ENCODE results near the gene NMB. TPM values are rescaled to one million over a fixed set of nuclear protein-coding genes. Genes with fewer than 3 reads are reported as not detected.

The NMB gene
- polyA plus RNA-seq, 1 experiment = 4.3 TPM

DNA sequence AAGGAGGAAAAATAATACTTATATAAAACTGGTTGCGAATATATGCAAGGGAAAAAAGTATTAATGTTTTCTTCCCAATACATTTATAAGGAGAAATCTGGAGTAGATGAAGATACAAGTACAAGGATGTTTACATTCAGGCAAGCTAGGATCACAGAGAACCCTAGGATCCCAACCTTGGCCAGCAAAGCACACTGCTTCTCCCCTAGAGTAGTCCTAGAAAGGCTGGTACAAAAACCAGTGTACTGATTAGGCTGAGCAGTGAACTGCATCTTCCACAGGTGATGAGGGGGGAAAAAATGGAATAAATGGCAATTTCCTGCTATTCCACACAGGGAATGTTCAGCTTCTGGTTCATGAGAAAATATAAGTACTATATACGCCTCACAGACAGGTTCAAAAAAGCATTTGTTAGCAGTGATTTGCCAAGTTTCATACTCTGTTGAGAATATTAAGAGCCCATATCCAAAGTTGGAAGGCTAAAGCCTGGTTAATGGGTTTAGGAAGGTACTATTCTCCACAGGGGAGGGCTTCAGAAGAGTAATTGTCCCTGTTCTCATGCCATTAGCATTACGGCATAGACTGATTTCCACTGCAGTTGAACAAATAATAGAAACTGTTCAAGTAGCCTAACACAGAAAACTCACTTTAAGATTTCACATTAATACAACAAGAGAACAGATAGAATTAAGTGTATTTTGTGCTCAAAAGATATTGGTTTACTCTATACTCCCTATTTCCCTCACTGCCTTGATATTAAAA is 10.4 kb upstream of the NMB start:
- TF ChIP-seq CTCF (IDR thresholded peaks at IDR 0.05; ENCODE audit: insufficient read depth, low read depth, low read length) = no peak
- no peak for DNase-seq (ENCODE audit: low read depth)
- H3K4me3 ChIP-seq (ENCODE audit: low read depth, low read length) = no peak overlapping the region
- ChIA-PET POLR2A (interaction anchor here (0.6 kb wide), 1 partner anchor 15 kb away, joined by 7 read pairs; the partner anchor contains the start of gene WDR73), CTCF (interaction anchor here (0.7 to 1.0 kb wide), 4 partner anchors 12 to 259 kb away, joined by 3 to 4 read pairs (median 3); partner anchors contain the start of gene WDR73)
- no peaks in the 10 kb centered on the region for H3K27me3 ChIP-seq (ENCODE audit: control insufficient read depth, insufficient read depth, low read length)
- 0 out of 2 replicates have a peak, but pooled peaks cover 2% of the 10 kb centered on the region for H3K36me3 ChIP-seq (ENCODE audit: control insufficient read depth, insufficient read depth, low read length)

DNA sequence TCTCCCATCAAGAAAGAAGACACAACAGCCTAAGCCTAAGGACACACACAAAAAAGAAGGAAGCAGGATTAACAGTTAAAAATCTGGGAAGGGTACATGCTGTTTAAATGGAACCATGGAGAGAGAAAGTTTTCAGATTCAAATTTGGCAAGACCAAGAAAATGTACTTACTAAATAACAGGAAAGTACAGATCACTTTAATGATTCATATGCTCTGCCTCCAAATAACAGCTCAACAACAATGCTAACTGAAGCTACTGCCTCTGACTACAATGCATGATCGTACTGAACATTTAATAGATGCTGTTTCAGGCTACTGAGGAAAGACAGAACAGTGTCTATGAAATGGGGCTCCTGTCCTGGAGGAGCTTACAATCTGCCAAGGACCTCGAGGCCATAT is 8.4 kb upstream of the NMB start:
- no peak for DNase-seq (ENCODE audit: low read depth)
- Histone ChIP-seq H3K27me3 (ENCODE audit: control insufficient read depth, insufficient read depth, low read length) (no peaks in the 10 kb centered on the region), H3K4me3 (ENCODE audit: low read depth, low read length) (no peak overlapping the region), H3K36me3 (ENCODE audit: control insufficient read depth, insufficient read depth, low read length) (0 out of 2 replicates have a peak, but pooled peaks cover 2% of the 10 kb centered on the region)
- ChIA-PET CTCF (no interaction called here), POLR2A (no interaction called here)
- no peak for TF ChIP-seq CTCF (IDR thresholded peaks at IDR 0.05; ENCODE audit: insufficient read depth, low read depth, low read length)

DNA sequence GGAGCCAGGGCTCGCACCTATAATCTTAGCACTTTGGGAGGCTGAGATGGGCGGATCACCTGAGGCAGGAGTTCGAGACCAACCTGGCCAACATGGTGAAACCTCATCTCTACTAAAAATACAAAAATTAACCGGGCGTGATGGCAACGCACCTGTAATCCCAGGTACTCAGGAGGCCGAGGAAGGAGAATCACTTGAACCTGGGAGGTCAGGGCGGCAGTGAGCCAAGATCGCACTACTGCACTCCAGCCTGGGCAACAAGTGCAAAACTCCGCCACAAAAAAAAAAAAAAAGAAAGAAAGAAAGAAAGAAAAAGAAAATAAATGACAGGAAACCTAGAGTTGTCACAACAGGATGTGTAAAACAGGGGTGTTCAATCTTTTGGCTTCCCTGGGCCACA is 3.0 kb upstream of the NMB start:
- POLR2A ChIA-PET = interaction anchor here (0.7 kb wide), 1 partner anchor 10 kb away, joined by 17 read pairs; no protein-coding TSS in a partner anchor
- H3K36me3 ChIP-seq (ENCODE audit: control insufficient read depth, insufficient read depth, low read length) = 0 out of 2 replicates have a peak, but pooled peaks cover 2% of the 10 kb centered on the region
- no peak for DNase-seq (ENCODE audit: low read depth)
- no peaks in the 10 kb centered on the region for H3K27me3 ChIP-seq (ENCODE audit: control insufficient read depth, insufficient read depth, low read length)
- CTCF ChIA-PET = no interaction called here
- TF ChIP-seq CTCF (IDR thresholded peaks at IDR 0.05; ENCODE audit: insufficient read depth, low read depth, low read length) = no peak
- H3K4me3 ChIP-seq (ENCODE audit: low read depth, low read length) = no peak overlapping the region

DNA sequence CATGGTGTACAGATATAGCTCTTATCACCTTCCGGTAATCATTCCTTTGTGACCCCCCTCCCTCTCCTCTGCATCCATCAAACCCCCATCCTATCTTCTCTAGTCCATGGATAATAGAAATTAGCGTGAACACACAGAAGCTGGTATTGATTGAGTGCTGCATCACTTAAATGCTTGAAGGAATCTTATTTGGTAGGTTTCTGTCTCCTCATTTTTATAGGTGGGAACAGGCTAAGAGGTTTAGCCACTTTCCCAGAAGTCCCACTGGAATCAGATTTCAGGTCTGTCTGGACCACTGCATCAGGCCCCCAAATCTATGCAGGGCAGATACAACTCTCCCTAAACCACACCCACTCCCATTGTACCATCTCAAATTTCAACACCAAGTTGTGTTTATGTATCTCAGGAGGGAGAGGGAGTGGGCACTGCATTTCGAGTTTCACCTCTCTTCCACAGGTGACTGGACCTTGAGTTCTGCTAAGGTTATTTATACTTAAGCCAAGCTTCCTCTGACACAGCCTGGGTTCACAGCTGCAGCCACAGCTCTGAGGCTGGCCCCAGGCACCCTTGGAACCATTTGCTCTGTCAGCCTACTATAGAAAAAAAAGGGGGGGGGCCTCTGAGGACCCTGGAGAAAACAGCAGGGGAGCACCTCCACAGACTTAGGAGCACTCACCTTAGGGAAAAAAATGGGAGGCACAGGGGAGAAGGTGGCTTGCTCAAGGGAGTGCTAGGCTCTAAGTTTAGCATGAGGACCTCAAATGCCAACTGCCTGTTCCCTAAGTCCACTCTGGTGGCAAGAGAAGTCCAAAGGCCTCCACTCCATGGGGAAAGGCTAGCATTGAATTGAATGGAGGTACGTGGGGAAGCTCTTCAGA is 2.1 kb upstream of the NMB start:
- ChIA-PET CTCF (interaction anchor here (1.7 kb wide), 1 partner anchor 51 kb away, joined by 3 read pairs; no protein-coding TSS in a partner anchor), POLR2A (no interaction called here)

More for the DNA sequence above, 2.1 kb upstream of the NMB start:
- no peak for TF ChIP-seq CTCF (IDR thresholded peaks at IDR 0.05; ENCODE audit: insufficient read depth, low read depth, low read length)
- no peaks in the 10 kb centered on the region for H3K36me3 ChIP-seq (ENCODE audit: control insufficient read depth, insufficient read depth, low read length)
- no peaks in the 10 kb centered on the region for H3K27me3 ChIP-seq (ENCODE audit: control insufficient read depth, insufficient read depth, low read length)
- no peak for DNase-seq (ENCODE audit: low read depth)
- H3K4me3 ChIP-seq (ENCODE audit: low read depth, low read length) = no peak overlapping the region
